ENCODE measurements around the gene PHF2. TPM values are rescaled to one million over a fixed set of nuclear protein-coding genes. Genes with fewer than 3 reads are reported as not detected.
A peak's percentile ranks its signal among the peaks of the same experiment; 100 is the strongest.

Gene PHF2
- total RNA-seq, 1 donor from 2014 or later = 27.4 TPM

GRCh38 chr9:93587651-93588347 lies 11.4 kb downstream of the PHF2 start:
- no peak for DNase-seq
- peaks cover 85% of the 10 kb centered on the region for H3K4me1 ChIP-seq

GRCh38 chr9:93588641-93589609 lies 12.5 kb downstream of the PHF2 start:
- TF ChIP-seq CTCF (IDR thresholded peaks at IDR 0.05; ENCODE audit: borderline replicate concordance) = no peak
- no peak for DNase-seq
- no peaks in the 10 kb centered on the region for H3K36me3 ChIP-seq
- no peaks in the 10 kb centered on the region for H3K27me3 ChIP-seq (ENCODE audit: low read depth)
- intact Hi-C loops (cut with micrococcal nuclease) = loop anchor here (5.0 kb wide), 1 partner anchor 447 kb away; no protein-coding TSS in a partner anchor
- peaks cover 6% of the 10 kb centered on the region for H3K9me3 ChIP-seq (replicated peaks)
- H3K4me3 ChIP-seq = no peak overlapping the region
- peak overlapping the region; percentile 17 for H3K27ac ChIP-seq (replicated peaks)
- peaks cover 90% of the 10 kb centered on the region for H3K4me1 ChIP-seq

More at GRCh38 chr9:93587651-93588347, 11.4 kb downstream of the PHF2 start:
- no peaks in the 10 kb centered on the region for H3K27me3 ChIP-seq (ENCODE audit: low read depth)
- no peak overlapping the region for H3K4me3 ChIP-seq
- no peak overlapping the region for H3K27ac ChIP-seq (replicated peaks)
- intact Hi-C loops (cut with micrococcal nuclease) = loop anchor here (5.0 kb wide), 1 partner anchor 445 kb away; no protein-coding TSS in a partner anchor
- peaks cover 6% of the 10 kb centered on the region for H3K9me3 ChIP-seq (replicated peaks)
- H3K36me3 ChIP-seq = no peaks in the 10 kb centered on the region
- peak; percentile 44 for TF ChIP-seq CTCF (IDR thresholded peaks at IDR 0.05; ENCODE audit: borderline replicate concordance)

- no peaks in the 10 kb centered on the region for H3K36me3 ChIP-seq
- H3K27me3 ChIP-seq (ENCODE audit: low read depth) = no peaks in the 10 kb centered on the region
- DNase-seq = no peak
- intact Hi-C loops (cut with micrococcal nuclease) = loop anchor here (5.0 kb wide), 1 partner anchor 447 kb away; no protein-coding TSS in a partner anchor
- H3K4me3 ChIP-seq = no peak overlapping the region
- no peak overlapping the region for H3K27ac ChIP-seq (replicated peaks)
- H3K4me1 ChIP-seq = peaks cover 97% of the 10 kb centered on the region
- TF ChIP-seq CTCF (IDR thresholded peaks at IDR 0.05; ENCODE audit: borderline replicate concordance) = no peak
- H3K9me3 ChIP-seq (replicated peaks) = no peaks in the 10 kb centered on the region
Measured at GRCh38 chr9:93589688-93590087, 13.3 kb downstream of the PHF2 start.

GRCh38 chr9:93590609-93591234 lies 14.3 kb downstream of the PHF2 start:
- no peak for DNase-seq
- Histone ChIP-seq H3K9me3 (replicated peaks) (no peaks in the 10 kb centered on the region), H3K27ac (replicated peaks) (peak overlapping the region; percentile 40), H3K4me1 (peaks cover 99% of the 10 kb centered on the region), H3K4me3 (no peak overlapping the region), H3K27me3 (ENCODE audit: low read depth) (no peaks in the 10 kb centered on the region), H3K36me3 (no peaks in the 10 kb centered on the region)
- intact Hi-C loops (cut with micrococcal nuclease) = no loop called here
- TF ChIP-seq CTCF (IDR thresholded peaks at IDR 0.05; ENCODE audit: borderline replicate concordance) = no peak

All from left ventricle myocardium inferior (tissue), 1 donor.